Stomach smooth muscle (tissue), 2 donors: ENCODE measurements around the gene ALOXE3.

ENCODE experiments used
- H3K27ac ChIP-seq: one replicate; pipeline ENCODE4 v1.7.0; 2013; ENCODE audit warnings: mild to moderate bottlenecking, low read length, inconsistent platforms
- H3K27me3 ChIP-seq, 2 donors: one replicate each; pipeline ENCODE4 v1.7.0; 2013; ENCODE audit warnings: low read length in 2 of 2; ENCODE audit not compliant: insufficient read depth in 2 of 2, control insufficient read depth in 1 of 2
- H3K36me3 ChIP-seq, 2 donors: one replicate each; pipeline ENCODE4 v1.7.0; 2013; ENCODE audit warnings: low read length in 2 of 2; ENCODE audit not compliant: control insufficient read depth in 2 of 2, insufficient read depth in 2 of 2
- H3K4me1 ChIP-seq: one replicate; pipeline ENCODE4 v1.7.0; 2013; ENCODE audit warnings: low read length; ENCODE audit not compliant: control insufficient read depth, insufficient read depth
- H3K4me3 ChIP-seq, 2 donors: one replicate each; pipeline ENCODE4 v1.7.0; 2013; ENCODE audit warnings: low read length in 2 of 2
- H3K9ac ChIP-seq, 2 donors: one replicate each; pipeline ENCODE4 v1.7.0; 2013; ENCODE audit warnings: low read length in 2 of 2, mild to moderate bottlenecking in 1 of 2
- H3K9me3 ChIP-seq, 2 donors: one replicate each; pipeline ENCODE4 v1.7.0; 2013; ENCODE audit warnings: low read length in 2 of 2; ENCODE audit not compliant: control insufficient read depth in 2 of 2
- donor health status: healthy.
- donor health status: Pancreatic carcinoma.

ALOXE3 gene

GRCh38 chr17:8126491-8127066, 8.3 kb upstream of the ALOXE3 start:
- Histone ChIP-seq H3K4me1 (peaks cover 48% of the 10 kb centered on the region), H3K27me3 (peaks cover 41% of the 10 kb centered on the region in 2 donors), H3K27ac (peak overlapping the region; percentile 18)

GRCh38 chr17:8125947-8126490, 7.7 kb upstream of the ALOXE3 start:
- Histone ChIP-seq H3K27ac (no peak overlapping the region), H3K9me3 (no peaks in the 10 kb centered on the region), H3K27me3 (peaks cover 43 to 44% of the 10 kb centered on the region in 2 donors), H3K4me3 (peak overlapping the region; percentile 86 to 87), H3K36me3 (no peaks in the 10 kb centered on the region), H3K4me1 (peaks cover 52% of the 10 kb centered on the region), H3K9ac (peak overlapping the region; percentile 50 to 51)

More at GRCh38 chr17:8126491-8127066, 8.3 kb upstream of the ALOXE3 start:
- Histone ChIP-seq H3K4me3 (peak overlapping the region; percentile 86 to 87), H3K36me3 (no peaks in the 10 kb centered on the region), H3K9ac (peak overlapping the region; percentile 60 to 69), H3K9me3 (no peaks in the 10 kb centered on the region)

- Histone ChIP-seq H3K4me3 (peak overlapping the region; percentile 86 to 87), H3K9ac (peak overlapping the region in 1 of 2 donors; percentile 50), H3K9me3 (no peaks in the 10 kb centered on the region), H3K27me3 (peaks cover 49 to 50% of the 10 kb centered on the region in 2 donors), H3K4me1 (peaks cover 59% of the 10 kb centered on the region), H3K27ac (no peak overlapping the region), H3K36me3 (no peaks in the 10 kb centered on the region)
Observed at GRCh38 chr17:8125154-8125946, 7.0 kb upstream of the ALOXE3 start.

GRCh38 chr17:8124350-8125153, 6.2 kb upstream of the ALOXE3 start:
- no peak overlapping the region for H3K9ac ChIP-seq
- H3K4me1 ChIP-seq, result peaks cover 59% of the 10 kb centered on the region
- H3K4me3 ChIP-seq, result peak overlapping the region; percentile 86 to 87
- H3K36me3 ChIP-seq, result no peaks in the 10 kb centered on the region
- H3K9me3 ChIP-seq, result no peaks in the 10 kb centered on the region
- H3K27me3 ChIP-seq, result peaks cover 48 to 53% of the 10 kb centered on the region in 2 donors
- no peak overlapping the region for H3K27ac ChIP-seq

GRCh38 chr17:8123695-8124349, 5.5 kb upstream of the ALOXE3 start, which contains the start of gene HES7:
TSS of gene HES7 (minus strand) at chr17:8124106. CDS start at chr17:8124084, 22 bp downstream.
- no peaks in the 10 kb centered on the region for H3K9me3 ChIP-seq
- peaks cover 60% of the 10 kb centered on the region for H3K4me1 ChIP-seq
- H3K9ac ChIP-seq, result no peak within 1 kb of the TSS
- H3K36me3 ChIP-seq, result no peaks in the 10 kb centered on the region
- H3K4me3 ChIP-seq, result peak within 1 kb of the TSS; percentile 61 to 86
- no peak within 1 kb of the TSS for H3K27ac ChIP-seq
- H3K27me3 ChIP-seq, result peaks cover 46 to 53% of the 10 kb centered on the region in 2 donors

GRCh38 chr17:8122924-8123694, 4.8 kb upstream of the ALOXE3 start:
- Histone ChIP-seq H3K27ac (no peak overlapping the region), H3K4me3 (peak overlapping the region; percentile 52 to 86), H3K4me1 (peaks cover 67% of the 10 kb centered on the region), H3K9ac (no peak overlapping the region), H3K9me3 (no peaks in the 10 kb centered on the region), H3K36me3 (no peaks in the 10 kb centered on the region), H3K27me3 (peaks cover 42 to 51% of the 10 kb centered on the region in 2 donors)

- Histone ChIP-seq H3K4me1 (peaks cover 74% of the 10 kb centered on the region), H3K9me3 (no peaks in the 10 kb centered on the region), H3K36me3 (no peaks in the 10 kb centered on the region), H3K27me3 (peaks cover 47 to 56% of the 10 kb centered on the region in 2 donors), H3K9ac (no peak overlapping the region), H3K4me3 (peak overlapping the region; percentile 52 to 86), H3K27ac (no peak overlapping the region)
Observed at GRCh38 chr17:8122422-8122923, 4.2 kb upstream of the ALOXE3 start.

GRCh38 chr17:8121681-8122421, 3.5 kb upstream of the ALOXE3 start:
- no peak overlapping the region for H3K27ac ChIP-seq
- no peak overlapping the region for H3K9ac ChIP-seq
- H3K4me1 ChIP-seq, result peaks cover 73% of the 10 kb centered on the region
- peaks cover 48 to 60% of the 10 kb centered on the region in 2 donors for H3K27me3 ChIP-seq
- no peaks in the 10 kb centered on the region for H3K9me3 ChIP-seq
- no peaks in the 10 kb centered on the region for H3K36me3 ChIP-seq
- peak overlapping the region; percentile 52 to 86 for H3K4me3 ChIP-seq

GRCh38 chr17:8121407-8121680, 3.0 kb upstream of the ALOXE3 start:
- no peaks in the 10 kb centered on the region for H3K36me3 ChIP-seq
- no peak overlapping the region for H3K27ac ChIP-seq
- peaks cover 53 to 65% of the 10 kb centered on the region in 2 donors for H3K27me3 ChIP-seq
- H3K9ac ChIP-seq, result no peak overlapping the region
- H3K4me1 ChIP-seq, result peaks cover 70% of the 10 kb centered on the region
- no peaks in the 10 kb centered on the region for H3K9me3 ChIP-seq
- peak overlapping the region in 1 of 2 donors; percentile 68 for H3K4me3 ChIP-seq
